GM21528 (cell line): ENCODE results near the gene PDZD2.

Experiments used
- ATAC-seq: cut with Tn5 transposase; IDR thresholded peaks from one replicate; pipeline ENCODE4 v1.9.1; 2021; ENCODE audit warnings: mild to moderate bottlenecking, moderate library complexity; ENCODE audit not compliant: unreplicated experiment, low FRiP score

Gene PDZD2

GRCh38 chr5:31807789-31808540, 169.0 kb downstream of the PDZD2 start:
- no peak for ATAC-seq

GRCh38 chr5:31809050-31809870, 170.3 kb downstream of the PDZD2 start:
- ATAC-seq, result no peak

- ATAC-seq, result no peak
These were observed 172.3 kb downstream of the PDZD2 start for GRCh38 chr5:31811210-31811609.

- no peak for ATAC-seq
These were observed 176.4 kb downstream of the PDZD2 start for GRCh38 chr5:31815376-31815775.

GRCh38 chr5:31819926-31820516, 181.1 kb downstream of the PDZD2 start:
- ATAC-seq, result no peak

- ATAC-seq, result no peak
These were observed 184.5 kb downstream of the PDZD2 start for GRCh38 chr5:31823472-31823871.

- no peak for ATAC-seq
These were observed 186.1 kb downstream of the PDZD2 start for GRCh38 chr5:31824869-31825517.

GRCh38 chr5:31825518-31826068, 186.7 kb downstream of the PDZD2 start:
- ATAC-seq, result no peak

- no peak for ATAC-seq
These were observed 188.9 kb downstream of the PDZD2 start for GRCh38 chr5:31827867-31828266.

- ATAC-seq, result no peak
These were observed 194.0 kb downstream of the PDZD2 start for GRCh38 chr5:31832966-31833365.

GRCh38 chr5:31833710-31834109, 194.8 kb downstream of the PDZD2 start:
- no peak for ATAC-seq

- ATAC-seq, result no peak
These were observed 205.9 kb downstream of the PDZD2 start for GRCh38 chr5:31844622-31845345.

- no peak for ATAC-seq
These were observed 206.4 kb downstream of the PDZD2 start for GRCh38 chr5:31845361-31845760.

- no peak for ATAC-seq
These were observed 208.0 kb downstream of the PDZD2 start for GRCh38 chr5:31846934-31847333.

GRCh38 chr5:31847354-31847753, 208.4 kb downstream of the PDZD2 start:
- no peak for ATAC-seq

GRCh38 chr5:31850981-31851689, 212.2 kb downstream of the PDZD2 start:
- ATAC-seq, result no peak

GRCh38 chr5:31853398-31854135, 214.6 kb downstream of the PDZD2 start:
- no peak for ATAC-seq
